Measurements from ENCODE around the gene BCL7A. TPM values are rescaled to one million over a fixed set of nuclear protein-coding genes. Genes with fewer than 3 reads are reported as not detected.

BCL7A gene
- total and polyA plus RNA-seq, 2 donors (not counting 1 experiment from before 2014, with no cell fraction given): 71.0 to 75.9 TPM

- CTCF ChIA-PET: interaction anchor here (0.8 to 1.7 kb wide), 2 partner anchors 25 to 83 kb away, joined by 3 to 8 read pairs; partner anchors contain the start of gene CFAP251
- WGBS (ENCODE audit: insufficient coverage): 98% methylated on average over 13 of the region's 17 CpGs
These were observed 20.0 kb upstream of the BCL7A start for GRCh38 chr12:122001466-122002209.

More at GRCh38 chr12:122001466-122002209, 20.0 kb upstream of the BCL7A start:
- Mint-ChIP-seq H3K9me3 (ENCODE audit: insufficient read depth) (no peaks in the 10 kb centered on the region), H3K27me3 (no peaks in the 10 kb centered on the region), H3K4me3 (peak overlapping the region; percentile 19), H3K27ac (peak overlapping the region; percentile 68), H3K4me1 (peaks cover 66% of the 10 kb centered on the region)
- DNase-seq (no peak), ATAC-seq (ENCODE audit: low read depth) (no peak)
- Histone ChIP-seq H4K20me1 (ENCODE audit: control insufficient read depth, insufficient read depth, low read length, poor library complexity, severe bottlenecking) (no peaks in the 10 kb centered on the region), H3K4me3 (ENCODE audit: control extremely low read depth in 1 of 5, extremely low read depth in 1 of 5, insufficient read depth in 1 of 5, low read depth in 2 of 5, low read length in 4 of 5) (no peak overlapping the region), H3K27ac (ENCODE audit: low read length in 2 of 2) (no peak overlapping the region), H3K4me1 (ENCODE audit: control insufficient read depth in 2 of 2, insufficient read depth in 2 of 2, low read length in 2 of 2) (peaks cover 56 to 62% of the 10 kb centered on the region in 2 donors), H2AFZ (ENCODE audit: insufficient read depth, low read depth, low read length, poor library complexity, severe bottlenecking) (no peak overlapping the region), H3K36me3 (replicated peaks in 1 of 2; ENCODE audit: control extremely low read depth in 1 of 2, control insufficient read depth in 1 of 2, extremely low read depth in 1 of 2, insufficient read depth in 2 of 2, low read length in 1 of 2) (no peaks in the 10 kb centered on the region), H3K27me3 (replicated peaks in 1 of 4; ENCODE audit: control extremely low read depth in 1 of 4, control insufficient read depth in 3 of 4, insufficient read depth in 4 of 4, low read length in 3 of 4) (no peaks in the 10 kb centered on the region), H3K79me2 (ENCODE audit: control insufficient read depth, insufficient read depth, low read length) (no peaks in the 10 kb centered on the region), H3K4me2 (replicated peaks; ENCODE audit: low read depth, low read length, poor library complexity, severe bottlenecking) (no peak overlapping the region), H3K9ac (ENCODE audit: low read length) (no peak overlapping the region), H3K9me3 (ENCODE audit: control extremely low read depth in 1 of 3, control insufficient read depth in 2 of 3, insufficient read depth in 1 of 3, low read length in 2 of 3) (peaks cover 0 to 9% (median 5%) of the 10 kb centered on the region in 3 donors)
- TF ChIP-seq CTCF (IDR thresholded peaks at IDR 0.05) (no peak), EZH2 (IDR thresholded peaks at IDR 0.05; ENCODE audit: borderline replicate concordance, insufficient read depth, low read depth, low read length, poor library complexity, severe bottlenecking) (no peak)
- intact Hi-C loops (cut with micrococcal nuclease): no loop called here
- POLR2A ChIA-PET: interaction anchor here (0.5 to 0.7 kb wide), 2 partner anchors 338 to 1204 kb away, joined by 3 to 5 read pairs; no protein-coding TSS in a partner anchor

All from B cell (primary cell).